GM23338 (cell line): ENCODE measurements around the gene NARS2. TPM values are rescaled to one million over a fixed set of nuclear protein-coding genes. Genes with fewer than 3 reads are reported as not detected.

Experiments
- ATAC-seq: fragments of 200-7000 bp; cut with Tn5 transposase; 3 replicates; pipeline ENCODE4 v1.9.1; 2020
- DNase-seq: peaks from one replicate; pipeline ENCODE4 v3.0.0-alpha.2; 2015; ENCODE audit warnings: low spot score
- H2AFZ ChIP-seq: fragments of 200-600 bp; sonication (generic); 2 replicates; pipeline ENCODE4 v1.8.0; 2016; ENCODE audit warnings: antibody characterized with exemption, mild to moderate bottlenecking, moderate library complexity
- H3F3A ChIP-seq: fragments of 200-600 bp; sonication (generic); replicated peaks from 2 replicates; pipeline ENCODE4 v1.8.0; 2017; ENCODE audit warnings: antibody characterized with exemption, mixed run types, low read depth
- H3K27ac ChIP-seq: fragments of 200-600 bp; sonication (generic); 2 replicates; pipeline ENCODE4 v1.6.1; 2016; ENCODE audit warnings: low read depth
- H3K27me3 ChIP-seq: fragments of 200-600 bp; sonication (generic); 2 replicates; pipeline ENCODE4 v1.8.0; 2016; ENCODE audit warnings: mild to moderate bottlenecking, mixed run types, moderate library complexity; ENCODE audit not compliant: insufficient read depth
- H3K36me3 ChIP-seq: fragments of 200-600 bp; sonication (generic); 2 replicates; pipeline ENCODE4 v1.8.0; 2016; ENCODE audit warnings: mild to moderate bottlenecking; ENCODE audit not compliant: insufficient read depth
- H3K4me1 ChIP-seq: fragments of 200-600 bp; sonication (generic); 2 replicates; pipeline ENCODE4 v1.8.0; 2016; ENCODE audit warnings: mild to moderate bottlenecking, moderate library complexity; ENCODE audit not compliant: insufficient read depth
- H3K4me2 ChIP-seq: fragments of 200-600 bp; sonication (generic); 2 replicates; pipeline ENCODE4 v1.7.1; 2017; ENCODE audit warnings: mixed run types
- H3K4me3 ChIP-seq: fragments of 200-600 bp; sonication (generic); 2 replicates; pipeline ENCODE4 v1.6.1; 2016; ENCODE audit warnings: mixed run types
- H3K79me2 ChIP-seq: fragments of 200-600 bp; sonication (generic); replicated peaks from 2 replicates; pipeline ENCODE4 v1.8.0; 2017; ENCODE audit warnings: mild to moderate bottlenecking; ENCODE audit not compliant: insufficient read depth
- H3K9me2 ChIP-seq: fragments of 200-600 bp; sonication (generic); 2 replicates; pipeline ENCODE4 v1.8.0; 2017; ENCODE audit not compliant: insufficient read depth
- H4K20me1 ChIP-seq: fragments of 200-600 bp; sonication (generic); replicated peaks from 2 replicates; pipeline ENCODE4 v1.8.0; 2017; ENCODE audit warnings: mild to moderate bottlenecking; ENCODE audit not compliant: insufficient read depth
- H3K27ac Mint-ChIP-seq: 2 replicates; pipeline ENCODE4 v1.8.0; 2020; ENCODE audit warnings: inconsistent platforms, mild to moderate bottlenecking, moderate library complexity, mixed read lengths
- H3K27me3 Mint-ChIP-seq: 3 replicates; pipeline ENCODE4 v1.8.0; 2022; ENCODE audit warnings: low read depth, mild to moderate bottlenecking, moderate library complexity, mixed read lengths, inconsistent platforms; ENCODE audit not compliant: insufficient read depth, poor library complexity
- H3K36me3 Mint-ChIP-seq: 3 replicates; pipeline ENCODE4 v1.8.0; 2021; ENCODE audit warnings: low read depth, mild to moderate bottlenecking, inconsistent platforms, moderate library complexity, mixed read lengths
- H3K4me1 Mint-ChIP-seq: 3 replicates; pipeline ENCODE4 v1.8.0; 2020; ENCODE audit warnings: mild to moderate bottlenecking, inconsistent platforms, mixed read lengths
- H3K4me3 Mint-ChIP-seq: 3 replicates; pipeline ENCODE4 v1.8.0; 2021; ENCODE audit warnings: moderate library complexity, mild to moderate bottlenecking, inconsistent platforms, mixed read lengths
- H3K9me3 Mint-ChIP-seq: 3 replicates; pipeline ENCODE4 v1.8.0; 2020; ENCODE audit warnings: moderate library complexity, mild to moderate bottlenecking, inconsistent platforms, mixed read lengths
- CREB1 ChIP-seq: fragments of 250-450 bp; sonication (Bioruptor Pico); IDR thresholded peaks from 2 replicates; pipeline ENCODE4 v1.5.0; 2020; ENCODE audit warnings: low read depth, mild to moderate bottlenecking, moderate library complexity
- CTCF ChIP-seq, 2 experiments: fragments of 200-600 bp in 1 of 2; sonication (generic) in 1 of 2; conservative IDR thresholded peaks; 2 replicates each; pipeline versions ENCODE4 v1.5.1 to v1.6.1; 2016 to 2017; ENCODE audit warnings: antibody characterized with exemption in 2 of 2, low read depth in 2 of 2, mild to moderate bottlenecking in 2 of 2, moderate library complexity in 1 of 2
- ETS1 ChIP-seq: IDR thresholded peaks from 2 replicates; pipeline ENCODE4 v1.6.1; 2016; ENCODE audit warnings: antibody characterized with exemption
- EZH2 ChIP-seq: fragments of 200-600 bp; sonication (generic); IDR thresholded peaks from one replicate; pipeline ENCODE4 v1.8.0; 2017; ENCODE audit warnings: antibody characterized with exemption, mild to moderate bottlenecking, low read depth; ENCODE audit not compliant: unreplicated experiment
- EZH2phosphoT487 ChIP-seq: fragments of 200-600 bp; sonication (generic); IDR thresholded peaks from one replicate; pipeline ENCODE4 v1.8.1; 2018; ENCODE audit warnings: antibody characterized with exemption; ENCODE audit not compliant: unreplicated experiment
- JUNB ChIP-seq: IDR thresholded peaks from one replicate; pipeline ENCODE4 v1.6.1; 2016; ENCODE audit warnings: antibody characterized with exemption; ENCODE audit not compliant: unreplicated experiment
- NANOG ChIP-seq: IDR thresholded peaks from 2 replicates; pipeline ENCODE4 v1.6.1; 2016; ENCODE audit warnings: antibody characterized with exemption, borderline replicate concordance
- POLR2AphosphoS5 ChIP-seq: IDR thresholded peaks from 2 replicates; pipeline ENCODE4 v1.6.1; 2016; ENCODE audit warnings: antibody characterized with exemption, low read depth
- REST ChIP-seq: IDR thresholded peaks from one replicate; pipeline ENCODE4 v1.6.1; 2018; ENCODE audit warnings: antibody characterized with exemption; ENCODE audit not compliant: unreplicated experiment
- STAT1 ChIP-seq: IDR thresholded peaks from one replicate; pipeline ENCODE4 v1.6.1; 2016; ENCODE audit warnings: antibody characterized with exemption; ENCODE audit not compliant: unreplicated experiment
- ZNF114 ChIP-seq: fragments of 250-450 bp; sonication (Bioruptor Pico); IDR thresholded peaks from 2 replicates; pipeline ENCODE4 v1.5.0; 2020; ENCODE audit warnings: mild to moderate bottlenecking, moderate library complexity
- ZNF331 ChIP-seq: fragments of 250-450 bp; sonication (Bioruptor Pico); IDR thresholded peaks from 2 replicates; pipeline ENCODE4 v1.5.0; 2020; ENCODE audit warnings: low read depth, mild to moderate bottlenecking, moderate library complexity
- ZNF462 ChIP-seq: fragments of 250-450 bp; sonication (Bioruptor Pico); IDR thresholded peaks from 2 replicates; pipeline ENCODE4 v1.5.0; 2020; ENCODE audit warnings: mild to moderate bottlenecking, moderate library complexity
- polyA plus RNA-seq: library from polyadenylated mRNA; unstranded; fragments of >200 nt; fragmentation: Nextera tagmentation; extraction: Ambion mirVana; gene quantifications from 2 replicates; pipeline ENCODE4 v1.2.1, GENCODE V29; 2016
- total RNA-seq: library from RNA; depleted of rRNA; stranded (reverse); fragments of >200 nt; shearing (Covaris generic); gene quantifications from 2 replicates; pipeline ENCODE4 v1.2.3, GENCODE V29; 2014

Gene NARS2
- total and polyA plus RNA-seq, 2 experiments from 2014 or later = 45.7 to 62.0 TPM

- DNase-seq (no peak), ATAC-seq (no peak)
- Mint-ChIP-seq H3K9me3 (no peaks in the 10 kb centered on the region), H3K27ac (no peak overlapping the region), H3K27me3 (peaks cover 2% of the 10 kb centered on the region), H3K4me1 (no peaks in the 10 kb centered on the region), H3K36me3 (peaks cover 4% of the 10 kb centered on the region; the same call in 1 of the 3 replicates), H3K4me3 (no peak overlapping the region)
- no peaks in the 10 kb centered on the region for H3K4me1 ChIP-seq
- H4K20me1 ChIP-seq = peaks cover 5% of the 10 kb centered on the region
- no peaks in the 10 kb centered on the region for H3K27me3 ChIP-seq
- no peak overlapping the region for H3K4me2 ChIP-seq
- no peaks in the 10 kb centered on the region for H3K36me3 ChIP-seq
- no peak overlapping the region for H3K27ac ChIP-seq
- no peak overlapping the region for H3K4me3 ChIP-seq
- TF ChIP-seq STAT1 = no peak
- no peak for TF ChIP-seq EZH2phosphoT487
- no peak for TF ChIP-seq EZH2
- TF ChIP-seq CREB1 (CRISPR knock-in tag) = no peak
- no peak for TF ChIP-seq JUNB
- no peak for TF ChIP-seq CTCF (conservative IDR thresholded peaks at IDR 0.05; ENCODE audit: low read depth in 2 of 2)
- TF ChIP-seq ZNF114 = no peak
- TF ChIP-seq NANOG = no peak
- TF ChIP-seq ZNF462 (CRISPR knock-in tag) = no peak
- TF ChIP-seq ZNF331 (CRISPR knock-in tag) = no peak
- TF ChIP-seq ETS1 = no peak
- TF ChIP-seq REST = no peak
- no peak for TF ChIP-seq POLR2AphosphoS5
- H3K9me2 ChIP-seq = no peaks in the 10 kb centered on the region
- no peaks in the 10 kb centered on the region for H3F3A ChIP-seq
- no peaks in the 10 kb centered on the region; the same call in none of the 2 replicates for H3K79me2 ChIP-seq
- H2AFZ ChIP-seq = no peak overlapping the region
Measured at GRCh38 chr11:78526497-78527146, 48.0 kb downstream of the NARS2 start.
